GM19035 (cell line): ENCODE data around the gene LY6G5B.

Source experiments
- ATAC-seq: cut with Tn5 transposase; IDR thresholded peaks from one replicate; pipeline ENCODE4 v1.9.1; 2021; ENCODE audit not compliant: unreplicated experiment

The LY6G5B gene

GRCh38 chr6:31713991-31714684 lies 44.4 kb downstream of the LY6G5B start:
- no peak for ATAC-seq

- ATAC-seq: no peak
Measured at GRCh38 chr6:31715022-31715958, 45.5 kb downstream of the LY6G5B start, which contains the start of gene LY6G6D. Gene LY6G6D (plus strand): TSS chr6:31715348. CDS start chr6:31715356, 8 bp downstream.

GRCh38 chr6:31717499-31718222 lies 47.9 kb downstream of the LY6G5B start:
- no peak for ATAC-seq

GRCh38 chr6:31718265-31718664 lies 48.5 kb downstream of the LY6G5B start:
- no peak for ATAC-seq

- no peak for ATAC-seq
Measured at GRCh38 chr6:31719001-31719400, 49.2 kb downstream of the LY6G5B start.

GRCh38 chr6:31720196-31720770 lies 50.5 kb downstream of the LY6G5B start:
- no peak for ATAC-seq

GRCh38 chr6:31721351-31722020 lies 51.7 kb downstream of the LY6G5B start, which contains the start of gene LY6G6C:
Gene LY6G6C (minus strand): TSS chr6:31721746. CDS start chr6:31721679, 67 bp downstream.
- ATAC-seq: no peak

GRCh38 chr6:31722173-31722572 lies 52.4 kb downstream of the LY6G5B start:
- no peak for ATAC-seq
